GM21723 (cell line): ENCODE results near the gene CTBP2.

Experiments used
- ATAC-seq: cut with Tn5 transposase; IDR thresholded peaks from one replicate; pipeline ENCODE4 v1.9.1; 2021; ENCODE audit warnings: mild to moderate bottlenecking, moderate library complexity; ENCODE audit not compliant: unreplicated experiment

Gene CTBP2

DNA sequence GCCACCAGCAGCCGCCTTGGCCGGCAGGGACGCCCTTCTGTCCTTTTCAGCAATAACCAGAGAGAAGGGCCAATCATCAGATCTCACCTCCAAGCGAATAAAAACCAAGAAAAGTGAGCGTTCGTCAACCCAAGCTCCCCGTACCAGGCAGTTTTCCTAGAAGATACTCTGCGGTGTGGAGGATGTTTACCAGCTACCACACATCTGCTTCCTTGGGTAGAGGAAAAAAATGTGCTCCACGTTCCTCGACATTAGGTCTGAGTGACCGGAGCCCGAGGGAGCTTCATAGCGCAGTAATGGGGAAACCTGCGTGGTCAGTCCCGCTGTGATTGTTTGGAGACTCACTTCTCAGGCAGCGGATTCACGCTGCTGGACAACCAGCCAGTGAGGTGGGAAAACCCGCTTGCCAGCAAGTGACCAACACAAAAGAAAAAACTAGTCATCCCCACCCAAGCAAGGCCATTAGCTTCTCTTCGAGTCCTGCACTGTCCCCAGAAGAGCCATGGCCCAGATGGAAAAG, 145.5 kb downstream of the CTBP2 start:
- ATAC-seq = no peak

DNA sequence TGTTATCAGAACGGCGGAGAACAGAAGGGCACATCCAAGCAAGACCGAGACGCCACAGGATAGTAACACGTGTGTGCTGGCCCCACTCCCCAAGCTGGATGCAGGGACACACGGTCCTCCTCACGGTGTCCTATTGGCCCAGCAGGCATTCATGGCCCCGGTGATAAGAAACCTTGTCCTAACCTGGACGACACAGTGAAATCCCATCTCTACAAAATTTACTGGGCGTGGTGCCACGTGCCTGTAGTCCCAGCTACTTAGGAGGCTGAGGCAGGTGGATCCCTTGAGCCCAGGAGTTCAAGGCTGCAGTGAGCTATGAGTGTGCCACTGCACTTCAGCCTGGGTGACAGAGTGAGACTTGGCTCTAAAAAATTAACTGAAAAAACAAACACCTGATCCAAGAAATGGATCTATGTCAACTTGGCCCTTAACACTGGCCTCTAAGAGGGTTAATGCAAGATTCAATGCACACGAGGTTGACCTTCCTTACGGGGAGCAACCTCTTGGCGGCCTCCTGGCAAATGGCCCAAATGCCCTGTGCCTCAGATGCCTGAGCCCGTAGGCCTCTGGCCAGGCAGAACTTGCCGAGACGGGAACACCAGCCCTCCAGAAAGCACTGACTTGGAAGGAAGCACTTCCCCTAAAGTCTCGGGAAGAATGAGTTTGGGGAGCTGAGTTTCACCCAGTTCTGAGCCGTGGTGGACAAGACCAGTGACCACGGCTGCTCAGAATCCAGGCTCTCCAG, 146.1 kb downstream of the CTBP2 start:
- ATAC-seq = no peak

DNA sequence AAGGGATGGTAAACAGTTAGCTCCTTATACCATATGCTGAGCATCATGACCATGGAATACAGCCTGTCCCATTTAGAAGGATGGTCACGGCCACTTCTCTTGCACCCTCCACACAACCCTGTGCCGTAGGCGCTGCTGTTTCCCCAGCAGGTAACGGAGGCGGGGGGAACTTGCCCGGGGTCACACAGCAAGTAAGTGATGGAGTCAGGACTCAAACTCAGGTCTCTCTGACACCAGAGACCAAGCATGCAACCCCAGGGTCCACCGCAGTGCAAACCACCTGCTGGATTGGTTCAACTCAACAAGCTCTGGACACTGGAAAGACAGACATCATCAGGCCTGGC, 146.9 kb downstream of the CTBP2 start:
- no peak for ATAC-seq

DNA sequence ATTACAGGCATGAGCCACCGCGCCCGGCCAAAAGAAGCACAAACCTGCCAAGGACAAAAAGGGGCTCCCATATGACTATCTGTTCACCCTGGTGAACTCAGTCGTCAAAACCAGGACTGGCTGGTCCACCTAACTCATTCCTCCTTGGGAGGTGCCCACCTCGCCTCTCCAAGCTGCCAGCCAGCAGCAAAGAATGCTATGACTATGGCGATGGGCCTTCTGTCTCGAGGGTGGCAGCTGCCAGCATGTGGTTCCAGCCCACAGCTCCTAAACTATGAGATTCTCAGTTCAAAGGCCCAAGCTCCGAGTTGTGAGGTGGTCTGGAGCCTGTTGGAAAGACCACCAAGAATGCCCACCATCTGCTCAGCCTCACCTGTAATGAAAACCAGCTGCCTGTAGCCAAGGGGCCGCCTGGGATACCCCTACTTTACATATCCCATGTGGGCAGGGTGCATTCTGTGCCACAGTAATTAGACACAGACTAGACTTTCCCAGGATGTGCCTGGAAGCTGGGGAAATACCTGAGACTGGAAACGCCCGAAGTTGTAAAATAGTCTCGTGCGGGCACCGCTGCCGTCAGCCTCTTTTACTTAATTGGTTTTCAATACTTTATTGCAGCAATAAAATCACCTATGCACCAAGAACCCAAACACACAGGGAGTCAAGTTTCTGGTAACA, 147.4 kb downstream of the CTBP2 start:
- ATAC-seq = no peak

DNA sequence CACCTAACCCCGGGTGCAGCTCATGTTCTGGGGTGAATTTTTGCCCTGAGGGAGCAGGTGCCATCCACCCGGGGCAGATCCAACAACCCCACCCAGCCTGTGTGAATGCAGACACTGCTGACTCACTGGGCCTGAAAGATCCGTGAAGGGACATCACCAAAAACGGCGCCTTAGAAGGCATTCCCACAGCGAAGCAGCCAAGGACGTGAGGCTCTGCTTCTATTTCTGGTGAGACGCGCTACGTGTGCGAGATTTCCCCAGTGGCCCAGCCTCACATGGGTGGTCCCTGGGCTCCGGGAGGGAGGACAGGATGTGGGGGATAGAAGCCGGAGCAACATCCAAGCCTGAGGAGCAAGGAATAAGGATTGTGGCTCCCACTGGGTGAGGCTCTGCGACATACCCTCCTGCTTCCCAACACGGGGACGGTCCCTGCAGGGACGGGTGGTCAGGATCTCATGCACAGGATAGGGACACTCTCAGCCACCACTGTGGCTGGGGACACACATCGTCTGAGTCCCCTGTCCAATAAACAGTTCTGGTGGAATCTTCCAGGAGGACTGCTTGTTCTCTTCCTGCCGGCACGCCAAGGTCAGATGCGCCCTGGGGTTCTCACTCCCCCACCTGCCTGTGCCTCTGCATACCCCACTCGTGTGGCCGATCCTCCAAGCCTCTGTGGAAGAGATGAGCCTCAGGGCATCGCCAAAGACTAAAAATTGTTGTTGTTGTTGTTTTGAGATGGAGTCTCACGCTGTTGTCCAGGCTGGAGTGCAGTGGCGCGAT, 148.2 kb downstream of the CTBP2 start:
- no peak for ATAC-seq

DNA sequence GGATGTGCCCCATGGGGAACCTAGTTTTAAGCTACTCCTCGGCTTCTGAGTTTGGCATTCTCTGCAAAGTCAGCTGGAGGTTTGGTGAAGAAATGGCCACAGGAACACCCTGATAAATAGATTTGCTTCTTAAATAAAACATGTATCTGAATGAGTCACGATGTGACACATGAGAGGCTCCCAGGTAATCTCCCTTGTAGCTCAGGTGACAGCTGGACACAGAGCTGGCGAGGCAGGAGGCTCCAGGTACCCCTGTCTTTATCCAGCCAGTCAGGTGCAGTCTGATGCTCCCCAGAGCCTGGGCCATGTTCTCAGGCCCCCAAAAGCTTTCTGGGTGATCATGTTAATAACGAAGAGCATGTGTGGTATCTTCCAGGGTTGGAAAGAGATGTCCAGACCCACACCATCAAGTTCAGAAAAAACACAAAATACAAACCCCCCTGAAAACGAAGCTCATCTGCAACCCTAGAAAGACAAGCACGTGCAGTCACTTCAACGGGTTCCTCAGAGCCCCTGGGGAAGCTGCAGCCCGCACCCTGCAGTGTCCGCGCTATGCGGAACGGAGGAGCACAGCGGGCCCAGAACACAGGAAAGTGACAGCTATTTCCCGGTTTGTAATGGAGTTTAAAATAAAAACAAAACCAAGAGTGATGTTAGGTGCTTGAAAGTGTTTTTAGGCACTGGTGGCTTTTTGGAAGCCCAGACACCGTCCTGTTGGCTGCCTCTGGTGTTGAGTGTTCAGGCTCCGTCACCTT, 149.0 kb downstream of the CTBP2 start:
- ATAC-seq = no peak

DNA sequence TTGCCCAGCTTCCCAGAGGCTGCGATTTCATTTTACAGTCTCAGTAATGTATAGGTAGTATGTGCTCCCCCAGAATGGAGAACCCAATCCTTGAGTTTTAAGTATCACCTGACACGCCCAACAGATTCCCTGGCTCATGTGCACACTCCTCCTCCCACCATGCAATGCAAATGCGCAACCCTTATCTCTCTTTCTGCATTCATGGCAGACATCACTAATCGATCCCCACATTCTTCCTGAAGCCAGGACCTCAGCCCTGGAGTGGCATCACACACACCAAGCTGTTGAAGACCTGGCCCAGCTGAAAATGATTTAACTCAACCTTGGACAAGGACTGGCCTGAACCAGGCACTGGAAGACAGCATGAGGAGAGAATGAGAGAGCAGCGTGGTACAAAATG, 150.0 kb downstream of the CTBP2 start:
- no peak for ATAC-seq

DNA sequence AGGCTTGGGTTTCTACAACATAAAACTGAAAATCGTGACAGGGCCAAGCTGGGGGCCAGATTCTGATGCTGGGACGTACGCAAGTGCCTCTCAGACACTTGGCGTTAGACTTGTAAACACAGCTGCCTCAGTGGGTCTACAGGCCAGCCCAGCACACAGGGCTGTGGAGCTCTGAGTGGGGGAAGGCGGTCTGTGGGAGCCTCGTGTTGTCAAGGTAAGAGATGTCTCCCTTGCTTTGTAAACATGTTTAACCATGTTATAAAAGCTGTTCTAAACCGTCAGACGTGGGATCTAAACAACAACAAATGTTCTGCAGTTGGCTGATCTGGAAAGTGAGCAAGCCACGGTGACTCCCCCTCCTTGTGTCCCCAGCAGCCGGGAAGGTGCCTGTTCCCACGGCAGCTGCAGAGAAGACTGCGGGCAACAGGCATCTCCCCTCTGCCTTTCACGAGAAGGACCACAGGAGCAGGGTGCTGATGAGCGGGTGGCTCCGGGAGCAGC, 150.7 kb downstream of the CTBP2 start:
- no peak for ATAC-seq

DNA sequence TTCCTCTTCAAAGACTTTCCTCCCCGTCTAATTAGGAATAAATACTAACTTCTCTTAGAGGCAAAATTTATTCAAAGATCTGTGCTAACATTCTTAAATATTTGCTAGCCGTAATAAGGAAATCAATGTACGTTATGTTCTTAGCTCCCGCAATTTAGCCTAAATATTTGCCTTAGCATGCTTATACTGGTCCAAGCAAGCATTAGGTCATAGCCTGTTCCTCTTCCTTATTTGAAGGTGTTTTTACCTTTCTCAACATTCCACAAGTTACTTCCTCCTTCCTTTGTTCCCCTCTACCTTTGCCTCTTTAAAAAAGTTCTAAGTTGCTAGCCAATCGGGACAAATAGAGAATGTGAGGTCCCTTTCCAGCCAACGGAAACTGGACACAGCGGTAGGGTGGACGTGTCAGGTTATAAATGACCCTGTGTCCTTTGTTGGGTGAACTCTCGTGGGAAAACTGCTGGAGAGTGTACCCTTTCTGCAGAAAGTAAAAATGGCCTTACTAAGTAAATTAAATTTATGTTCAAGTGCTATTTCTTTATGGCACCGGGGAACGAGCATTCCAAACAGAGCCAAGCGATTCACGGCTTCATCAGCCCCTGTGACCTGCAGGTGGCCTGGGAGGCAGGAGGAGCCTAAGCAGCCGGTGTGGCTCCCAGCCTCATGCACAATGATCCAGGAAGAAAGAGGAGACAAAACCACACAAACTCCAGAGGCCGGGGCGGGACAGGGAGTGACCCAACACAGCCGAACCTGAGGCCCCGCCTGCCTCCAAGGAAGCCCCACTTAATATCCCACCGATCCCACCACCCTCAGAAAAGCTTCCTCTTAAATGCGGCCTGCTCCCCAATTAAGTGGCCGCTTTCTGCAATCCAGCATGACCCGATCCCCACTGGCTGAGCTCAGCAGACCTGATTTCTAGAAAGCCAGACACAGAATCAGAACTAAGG, 151.4 kb downstream of the CTBP2 start:
- no peak for ATAC-seq

DNA sequence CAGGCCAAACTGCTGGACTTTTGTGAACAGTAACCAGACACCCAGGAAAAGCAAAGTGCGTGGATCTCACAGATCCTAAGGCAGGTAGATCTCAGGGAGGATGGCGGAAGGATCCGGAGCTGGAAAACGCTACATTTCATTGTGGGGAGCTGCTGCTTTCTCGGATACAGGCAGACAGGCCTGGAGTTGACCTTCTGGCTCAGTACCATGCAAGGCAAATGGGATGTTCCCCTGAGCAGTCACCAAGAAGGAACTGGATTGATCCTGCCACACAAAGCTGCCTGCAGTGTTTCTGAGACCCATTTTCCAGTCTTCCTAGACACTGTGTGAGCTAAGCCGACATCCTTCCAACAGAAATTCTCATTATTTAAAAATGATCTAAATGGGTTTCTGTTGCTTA, 152.9 kb downstream of the CTBP2 start:
- ATAC-seq = no peak

DNA sequence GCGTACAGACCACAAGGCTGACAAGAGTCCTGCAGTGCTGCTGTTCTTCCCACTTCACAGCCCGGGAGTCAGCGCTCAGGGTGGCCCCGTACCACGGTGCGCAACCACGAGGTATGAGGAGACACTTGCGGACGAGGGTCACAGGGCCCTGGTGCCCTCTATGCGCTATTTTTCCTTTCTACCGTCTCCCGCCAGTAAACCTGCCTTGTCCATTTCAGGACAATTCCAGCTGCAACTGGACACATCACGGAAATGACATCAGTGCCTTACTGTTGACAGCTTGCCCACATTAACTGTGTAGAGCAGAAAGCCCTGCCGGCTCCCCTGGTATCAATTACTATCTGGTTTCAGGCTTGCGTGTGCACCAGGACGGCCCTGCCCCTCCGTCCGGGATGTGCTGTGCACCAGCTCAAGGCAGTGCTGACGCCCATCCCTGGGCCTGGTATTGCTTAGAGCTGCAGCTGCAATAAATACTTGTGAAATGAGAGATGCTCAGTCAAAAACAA, 153.4 kb downstream of the CTBP2 start:
- ATAC-seq = no peak

DNA sequence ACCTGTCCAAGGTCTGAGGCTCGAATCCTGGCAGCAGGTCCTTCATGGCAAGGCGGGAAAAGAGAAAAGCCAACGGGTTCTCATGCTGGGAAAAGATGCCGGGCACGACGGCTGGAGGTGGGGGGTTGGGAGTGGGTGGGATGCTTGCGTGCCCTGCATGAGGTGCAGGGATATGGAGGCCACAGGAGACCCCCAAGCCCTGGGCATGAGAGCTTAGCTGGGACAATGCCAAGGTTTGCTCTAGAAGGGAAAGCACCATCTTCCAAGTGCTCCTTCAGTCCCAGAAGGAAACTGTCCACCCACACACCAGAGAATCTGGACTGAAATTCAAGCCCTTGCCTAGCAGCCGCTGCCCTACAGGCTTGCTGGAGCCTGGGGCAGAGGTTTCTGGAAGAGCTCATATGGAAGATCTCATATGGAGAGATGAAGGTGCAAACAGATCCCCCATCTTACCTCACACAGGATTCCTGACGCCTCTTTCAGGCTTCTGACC, 154.1 kb downstream of the CTBP2 start:
- no peak for ATAC-seq

DNA sequence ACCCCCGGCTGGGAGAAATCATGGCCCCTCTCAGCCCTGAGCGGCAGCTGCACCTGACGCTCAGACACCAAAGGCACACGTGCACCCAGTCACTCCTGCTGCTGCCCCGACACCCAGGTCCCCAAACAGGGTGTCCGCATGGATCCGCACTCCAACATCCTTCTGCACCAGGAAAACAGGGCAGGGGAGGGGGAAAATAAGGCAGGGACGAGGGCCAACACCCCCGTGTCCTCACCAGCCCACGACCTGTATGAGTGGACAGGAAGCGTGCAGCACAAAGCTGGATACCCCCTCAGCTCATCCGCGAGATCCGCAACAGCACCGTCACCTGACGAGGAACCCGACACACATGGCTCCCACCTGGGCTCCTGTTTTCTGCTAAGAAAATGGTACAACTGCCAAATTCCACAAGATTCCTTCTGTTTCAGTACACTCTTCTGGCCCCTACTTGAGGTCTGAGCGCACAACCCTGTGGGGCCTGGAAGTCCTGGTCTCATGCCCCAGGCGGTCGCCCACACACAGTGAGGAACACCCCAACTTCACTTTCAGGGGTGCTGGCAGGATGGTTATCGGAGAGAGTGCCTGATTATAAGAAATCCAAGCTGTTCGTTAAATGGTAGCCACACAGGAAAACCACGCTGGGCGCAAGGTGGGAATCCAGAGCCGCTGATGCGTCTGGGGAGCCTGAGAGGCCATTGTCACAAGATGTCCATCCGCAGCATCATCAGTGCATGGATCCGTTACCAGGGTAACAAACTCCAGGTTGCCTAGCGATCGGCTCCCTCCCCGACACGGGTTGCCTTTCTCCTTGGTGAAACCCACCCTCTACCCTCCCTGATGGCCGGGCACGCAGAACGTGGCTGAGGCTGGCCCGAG, 154.8 kb downstream of the CTBP2 start:
- ATAC-seq = no peak

DNA sequence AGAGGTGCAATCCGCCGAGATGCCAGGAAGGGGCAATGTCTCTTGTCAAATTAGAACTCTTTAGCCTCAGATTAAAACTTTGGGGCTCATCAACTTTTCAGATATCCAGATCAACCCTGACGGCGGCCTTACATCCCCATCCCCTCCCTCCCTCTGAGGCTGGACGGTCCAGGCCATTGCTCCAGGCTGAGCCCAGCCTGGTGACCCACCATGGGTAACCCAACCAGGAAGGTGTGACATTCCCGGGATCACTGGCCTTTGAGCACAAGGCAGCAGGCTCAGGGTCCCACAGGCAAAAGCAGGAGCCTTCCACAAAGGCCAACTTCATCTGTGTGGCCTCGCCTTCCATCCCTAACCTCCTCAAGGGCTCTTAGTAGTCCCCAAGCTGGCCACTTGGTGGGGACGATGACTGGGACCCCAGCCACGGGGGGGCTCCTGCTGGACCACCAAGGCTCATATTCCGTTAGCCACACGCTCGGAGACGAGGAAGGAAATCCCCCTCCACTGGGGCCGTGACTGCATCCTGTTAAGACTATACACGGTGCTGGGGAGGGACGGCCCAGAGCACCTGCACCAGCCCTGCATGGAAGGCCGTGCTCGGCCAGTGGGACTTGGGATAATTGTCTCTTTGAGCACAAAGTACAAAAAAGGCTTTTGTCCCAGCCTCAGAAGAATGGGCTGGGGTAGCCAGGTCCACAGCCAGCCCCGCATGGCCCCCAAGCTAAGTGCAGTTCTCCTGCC, 155.6 kb downstream of the CTBP2 start:
- no peak for ATAC-seq

DNA sequence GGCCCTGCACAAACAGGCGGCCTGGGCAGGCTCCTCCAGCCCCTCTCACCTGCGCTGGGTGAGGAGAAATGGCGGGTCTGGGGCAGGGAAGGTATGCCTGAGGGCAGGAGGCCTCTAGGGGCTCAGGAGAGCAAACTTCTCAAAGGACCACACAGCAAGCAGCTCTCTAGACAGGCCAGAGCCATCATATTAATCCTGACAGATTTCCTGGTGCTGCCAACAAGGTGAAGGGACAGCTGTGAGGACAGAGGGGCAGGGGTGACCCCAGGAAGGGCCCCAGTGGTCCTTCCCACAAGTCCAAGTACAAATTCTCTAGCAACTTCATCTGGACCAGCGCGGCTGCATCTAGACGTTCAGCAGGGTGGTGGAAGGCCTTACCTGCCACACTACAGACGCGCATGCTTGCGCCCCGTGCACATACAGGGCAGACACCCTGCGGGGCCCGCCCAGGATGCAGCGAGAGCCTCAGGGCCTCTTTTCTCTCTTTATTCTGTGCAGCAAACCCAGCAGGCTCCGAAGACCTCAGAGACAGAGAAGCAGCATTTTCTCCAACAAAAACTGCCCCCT, 156.4 kb downstream of the CTBP2 start:
- no peak for ATAC-seq

DNA sequence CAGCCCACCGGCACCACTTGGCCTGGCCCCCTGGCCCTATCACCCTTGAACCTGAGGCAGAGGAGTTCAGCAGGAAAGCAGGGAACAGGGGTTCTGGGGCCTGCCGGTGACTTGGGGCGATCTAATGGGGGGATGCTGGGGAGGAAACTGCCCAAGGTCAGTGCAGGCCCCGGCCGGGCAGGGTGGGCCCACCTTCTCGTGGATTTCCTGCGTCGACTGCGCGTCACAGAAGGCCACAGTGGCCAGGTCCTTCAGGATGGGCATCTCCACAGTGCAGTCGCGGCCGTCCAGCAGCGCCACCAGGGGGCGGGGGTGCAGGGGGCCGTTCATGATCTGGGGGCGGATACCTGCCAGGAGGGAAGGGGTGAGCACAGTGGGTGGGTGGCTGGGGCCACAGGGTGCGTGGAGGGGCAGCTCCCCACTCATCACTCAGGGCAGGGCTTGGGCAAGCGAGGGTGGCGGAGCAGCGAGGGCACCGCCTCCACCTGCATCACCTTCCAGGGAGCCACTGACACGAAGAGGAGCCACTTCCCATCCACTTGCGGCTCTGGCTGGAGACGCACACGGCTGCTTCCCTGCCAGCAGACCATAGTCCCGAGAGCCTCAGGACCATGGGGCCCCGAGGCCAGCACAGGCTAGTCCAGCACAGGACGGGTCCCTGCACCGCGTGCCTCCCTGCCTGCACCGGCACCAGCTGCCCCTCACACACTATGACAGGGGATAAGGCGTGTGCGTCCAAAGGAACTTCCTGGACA, 157.0 kb downstream of the CTBP2 start:
- no peak for ATAC-seq
